UCSD-AML1 (cell line): ENCODE measurements around the gene FNBP1.

Source experiments
- DNase-seq: peaks from one replicate; lab custom pipeline; 2025; ENCODE audit not compliant: unreplicated experiment; lab: John Stamatoyannopoulos, UW

Gene FNBP1

DNA sequence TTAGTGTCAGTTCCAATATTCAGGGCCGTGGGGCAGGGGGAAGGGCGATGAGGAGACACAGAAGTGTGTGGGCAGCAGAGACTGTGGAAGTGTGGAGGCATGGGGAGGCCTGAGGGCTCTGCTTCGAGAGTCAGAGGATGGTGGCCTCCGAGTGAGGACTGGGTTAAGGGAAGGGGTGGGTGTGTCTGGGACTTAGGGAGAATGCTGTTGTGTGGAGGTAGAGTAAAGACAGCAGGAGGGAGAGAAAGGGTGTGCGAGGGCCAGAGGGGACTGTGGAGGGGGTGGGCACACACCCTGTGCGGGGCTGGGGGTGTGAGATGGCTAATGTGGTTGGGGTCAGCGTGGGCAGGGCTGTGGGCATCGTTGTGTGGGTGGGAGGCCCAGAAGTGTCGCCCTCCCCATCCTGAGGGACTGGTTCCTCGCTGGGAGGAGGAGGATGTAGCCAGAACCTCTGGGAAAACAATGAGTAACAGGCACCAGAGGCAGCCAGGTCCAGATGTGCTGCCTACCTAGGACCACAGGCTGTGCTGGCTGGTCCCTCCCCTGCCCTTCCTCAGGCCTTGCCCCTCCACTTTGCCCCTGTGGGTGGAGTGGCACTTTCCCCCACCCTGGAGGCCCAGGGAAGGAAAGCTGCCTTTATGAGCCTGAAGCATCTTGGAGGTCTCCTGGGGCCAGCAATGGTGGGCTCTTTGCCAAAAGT is 203.5 kb downstream of the FNBP1 start:
- DNase-seq, result no peak

DNA sequence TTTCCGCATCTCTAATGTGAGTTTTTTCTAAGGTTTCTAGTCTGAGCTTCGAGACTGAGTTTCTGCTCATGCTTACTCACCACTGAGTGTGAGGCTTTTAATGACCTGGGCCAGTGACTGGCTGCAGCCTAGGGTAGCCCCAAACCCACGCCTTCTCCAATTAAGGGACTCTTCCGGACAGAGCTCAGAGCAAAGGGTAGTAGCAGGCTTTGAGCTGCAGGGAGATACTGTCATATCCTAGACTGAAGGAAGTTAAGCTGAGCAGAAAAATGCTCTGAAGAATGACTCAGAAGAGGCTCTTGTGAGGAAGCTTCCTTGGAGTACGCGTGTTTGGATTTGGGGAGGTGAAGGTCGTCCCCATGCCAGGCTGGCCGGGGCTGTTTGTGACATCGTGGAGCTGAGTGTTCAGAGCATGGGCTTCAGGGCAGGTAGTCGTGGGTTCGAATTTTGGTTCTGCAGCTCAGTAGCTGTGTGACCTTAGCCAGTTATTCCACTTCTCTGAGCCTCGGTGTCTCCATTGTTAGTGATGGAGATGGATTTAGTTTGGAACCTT is 204.2 kb downstream of the FNBP1 start:
- DNase-seq, result no peak
